MCF 10A (cell line): Measurements from ENCODE around the gene PPP1R1A. TPM values are rescaled to one million over a fixed set of nuclear protein-coding genes. Genes with fewer than 3 reads are reported as not detected.

Source experiments
- BruUV-seq: library from RNA; stranded (reverse); fragments of 400-500 nt; replicated peaks from 2 replicates; lab custom pipeline; 2021; lab: Mats Ljungman, UMichigan
- CTCF ChIA-PET: fragments of 300-600 bp; sonication (Branson Sonifier 250); formaldehyde crosslinking; extraction: SDS; loops from one replicate; lab custom pipeline; 2021; ENCODE audit warnings: antibody characterized with exemption, inconsistent platforms; lab: Yijun Ruan, JAX
- POLR2A ChIA-PET: fragments of 300-600, 350-650 bp; sonication (Branson Sonifier 250); formaldehyde crosslinking; extraction: SDS; loops from one replicate; lab custom pipeline; 2020; ENCODE audit warnings: antibody characterized with exemption, inconsistent platforms; lab: Yijun Ruan, JAX
- DNase-seq: peaks from one replicate; pipeline ENCODE4 v3.0.0-alpha.2; 2018; ENCODE audit not compliant: unreplicated experiment
- H3K27ac Mint-ChIP-seq: one replicate; pipeline ENCODE4 v1.8.0; 2022; ENCODE audit warnings: mild to moderate bottlenecking, low read depth, mixed read lengths; ENCODE audit not compliant: unreplicated experiment
- H3K27me3 Mint-ChIP-seq: one replicate; pipeline ENCODE4 v1.8.0; 2022; ENCODE audit warnings: mixed read lengths; ENCODE audit not compliant: insufficient read depth, unreplicated experiment
- H3K36me3 Mint-ChIP-seq: one replicate; pipeline ENCODE4 v1.8.0; 2022; ENCODE audit warnings: mild to moderate bottlenecking, moderate library complexity, mixed read lengths; ENCODE audit not compliant: insufficient read depth, unreplicated experiment
- H3K4me1 Mint-ChIP-seq: one replicate; pipeline ENCODE4 v1.8.0; 2022; ENCODE audit warnings: mixed read lengths; ENCODE audit not compliant: insufficient read depth, unreplicated experiment
- H3K4me3 Mint-ChIP-seq: one replicate; pipeline ENCODE4 v1.8.0; 2022; ENCODE audit warnings: mild to moderate bottlenecking, moderate library complexity, mixed read lengths; ENCODE audit not compliant: unreplicated experiment
- H3K9me3 Mint-ChIP-seq: one replicate; pipeline ENCODE4 v1.8.0; 2022; ENCODE audit warnings: mixed read lengths; ENCODE audit not compliant: unreplicated experiment
- CTCF ChIP-seq: fragments of 200-600 bp; IDR thresholded peaks from one replicate; pipeline ENCODE4 v1.8.0; 2022; ENCODE audit warnings: antibody characterized with exemption, mild to moderate bottlenecking; ENCODE audit not compliant: unreplicated experiment
- intact Hi-C: fragments of 100-400 bp; cut with micrococcal nuclease; formaldehyde crosslinking; loops from 2 replicates; pipeline ENCODE4 v1.14.1; 2022
- total RNA-seq: library from RNA; stranded (reverse); gene quantifications from 2 replicates; pipeline ENCODE4 v1.2.3, GENCODE V29; 2022

PPP1R1A gene
- total RNA-seq, 1 experiment from 2014 or later = not detected

GRCh38 chr12:54608156-54608555 is 19.7 kb upstream of the PPP1R1A start:
- no TSS peak for BruUV-seq
- Mint-ChIP-seq H3K9me3 (no peaks in the 10 kb centered on the region), H3K4me3 (no peak overlapping the region), H3K27me3 (peaks cover 28% of the 10 kb centered on the region), H3K27ac (no peak overlapping the region), H3K4me1 (peaks cover 2% of the 10 kb centered on the region), H3K36me3 (no peaks in the 10 kb centered on the region)
- ChIA-PET POLR2A (interaction anchor here (1.2 kb wide), 1 partner anchor 9 kb away, joined by 4 read pairs; no protein-coding TSS in a partner anchor), CTCF (interaction anchor here (0.6 to 14.1 kb wide), 5 partner anchors 11 to 79 kb away, joined by 3 to 229 read pairs (median 3); no protein-coding TSS in a partner anchor)
- TF ChIP-seq CTCF = no peak
- DNase-seq = no peak
- intact Hi-C loops = loop anchor here (5.0 kb wide), 1 partner anchor 34 kb away; no protein-coding TSS in a partner anchor

GRCh38 chr12:54606556-54606955 is 18.1 kb upstream of the PPP1R1A start:
- H3K4me1 Mint-ChIP-seq = peaks cover 7% of the 10 kb centered on the region
- no peak overlapping the region for H3K27ac Mint-ChIP-seq
- ChIA-PET CTCF (interaction anchor here (0.6 to 14.1 kb wide), 6 partner anchors 10 to 208 kb away, joined by 3 to 229 read pairs (median 4); no protein-coding TSS in a partner anchor), POLR2A (no interaction called here)
- H3K9me3 Mint-ChIP-seq = no peaks in the 10 kb centered on the region
- intact Hi-C loops = loop anchor here (5.0 kb wide), 1 partner anchor 36 kb away; no protein-coding TSS in a partner anchor
- no peak for DNase-seq
- no TSS peak for BruUV-seq
- H3K4me3 Mint-ChIP-seq = no peak overlapping the region
- TF ChIP-seq CTCF = no peak
- H3K36me3 Mint-ChIP-seq = no peaks in the 10 kb centered on the region
- H3K27me3 Mint-ChIP-seq = peaks cover 28% of the 10 kb centered on the region

GRCh38 chr12:54605138-54605970 is 16.9 kb upstream of the PPP1R1A start:
- Mint-ChIP-seq H3K36me3 (no peaks in the 10 kb centered on the region), H3K4me1 (peaks cover 7% of the 10 kb centered on the region), H3K9me3 (no peaks in the 10 kb centered on the region), H3K27me3 (peaks cover 35% of the 10 kb centered on the region), H3K4me3 (no peak overlapping the region), H3K27ac (no peak overlapping the region)
- TF ChIP-seq CTCF = no peak
- DNase-seq = no peak
- POLR2A ChIA-PET = interaction anchor here (0.6 kb wide), 1 partner anchor 113 kb away, joined by 3 read pairs; no protein-coding TSS in a partner anchor
- BruUV-seq = no TSS peak
- CTCF ChIA-PET = interaction anchor here (0.5 to 14.1 kb wide), 10 partner anchors 8 to 467 kb away, joined by 3 to 229 read pairs (median 4); no protein-coding TSS in a partner anchor
- intact Hi-C loops = loop anchor here (5.0 kb wide), 1 partner anchor 37 kb away; no protein-coding TSS in a partner anchor

- POLR2A ChIA-PET = no interaction called here
- no peaks in the 10 kb centered on the region for H3K36me3 Mint-ChIP-seq
- intact Hi-C loops = no loop called here
- no peaks in the 10 kb centered on the region for H3K9me3 Mint-ChIP-seq
- no peak overlapping the region for H3K27ac Mint-ChIP-seq
- no peak for TF ChIP-seq CTCF
- peaks cover 7% of the 10 kb centered on the region for H3K4me1 Mint-ChIP-seq
- peaks cover 44% of the 10 kb centered on the region for H3K27me3 Mint-ChIP-seq
- DNase-seq = no peak
- no peak overlapping the region for H3K4me3 Mint-ChIP-seq
- BruUV-seq = no TSS peak
- CTCF ChIA-PET = interaction anchor here (0.6 to 14.1 kb wide), 11 partner anchors 8 to 468 kb away, joined by 3 to 229 read pairs (median 4); no protein-coding TSS in a partner anchor
Measured at GRCh38 chr12:54604436-54604835, 16.0 kb upstream of the PPP1R1A start.
